Adrenal gland (tissue), 9 donors: ENCODE results near the gene LOC101059915.

Experiments
- DNase-seq, 7 donors: peaks; one replicate each; pipeline ENCODE4 v3.0.0-alpha.2; 2019 to 2020
- H3K27ac ChIP-seq, 5 donors: fragments of 200-600 bp; sonication (generic) in 4 of 5; 1 replicate in 3 of 5; 2 replicates in 2 of 5; pipeline versions ENCODE4 v1.5.1 to v1.8.0; 2016 to 2020; ENCODE audit warnings: mild to moderate bottlenecking in 1 of 5
- H3K27me3 ChIP-seq: fragments of 200-600 bp; 2 replicates; pipeline ENCODE4 v1.8.0; 2021
- H3K36me3 ChIP-seq, 2 donors: fragments of 200-600 bp; replicated peaks in 1 of 2; 1 replicate in 1 of 2; 2 replicates in 1 of 2; pipeline versions ENCODE4 v1.5.1 to v1.8.0; 2018 to 2022
- H3K4me1 ChIP-seq, 2 donors: fragments of 200-600 bp; replicated peaks in 1 of 2; 1 replicate in 1 of 2; 2 replicates in 1 of 2; pipeline versions ENCODE4 v1.5.1 to v1.8.0; 2018 to 2021
- H3K4me3 ChIP-seq, 4 donors: fragments of 200-600 bp; sonication (generic) in 3 of 4; one replicate each; pipeline ENCODE4 v1.5.1; 2016 to 2018
- H3K9me3 ChIP-seq, 3 donors: fragments of 200-600 bp; sonication (generic) in 1 of 3; replicated peaks in 1 of 3; 1 replicate in 2 of 3; 2 replicates in 1 of 3; pipeline versions ENCODE4 v1.5.1 to v1.8.0; 2016 to 2021
- CTCF ChIP-seq, 6 experiments: fragments of 450-650 bp in 4 of 6; fragments of 200-600 bp in 2 of 6; sonication (generic) in 1 of 6; IDR thresholded peaks; 1 replicate in 5 of 6; 2 replicates in 1 of 6; pipeline versions ENCODE4 v1.5.1 to v1.8.0; 2016 to 2021; ENCODE audit warnings: antibody characterized with exemption in 6 of 6, mild to moderate bottlenecking in 2 of 6, moderate library complexity in 1 of 6
- POLR2A ChIP-seq, 2 donors: fragments of 450-650 bp; IDR thresholded peaks; one replicate each; pipeline ENCODE4 v1.6.1; 2017; ENCODE audit warnings: antibody characterized with exemption in 2 of 2, mild to moderate bottlenecking in 2 of 2, moderate library complexity in 1 of 2
- WGBS, 4 donors: extraction: QIAGEN DNeasy Blood & Tissue Kit in 2 of 4; methylation state at CpG; one replicate each; pipeline versions ENCODE4 v1.1.5 to v1.1.7; 2013 to 2017; 5-methylcytosine and 5-hydroxymethylcytosine counted together
- intact Hi-C, 2 donors: fragments of 100-400 bp; cut with DNase I; formaldehyde crosslinking; loops; one replicate each; pipeline versions ENCODE4 v1.14.1 to v1.15.0; 2022 to 2023
- donor health status: healthy with polysubstance abuse.
- donor health status: Bipolar disorder and iron deficiency.
- donor health status: DM: yes; HTN: yes; CAD: no.
- donor health status: DM: no; HTN: no; CAD: no.
- donor health status: DM: no; HTN: no; CAD: no.

Gene LOC101059915

GRCh38 chrX:71667328-71668247 lies at the start of gene LOC101059915:
Gene LOC101059915, plus strand, starts transcription at chrX:71667546.
- WGBS, 4 donors: 92 to 94% (median 93%) methylated on average over 25 to 50 of the region's 50 CpGs

GRCh38 chrX:71617742-71618141 lies 49.6 kb upstream of the LOC101059915 start:
- intact Hi-C loops: no loop called here

More at GRCh38 chrX:71667328-71668247, at the start of gene LOC101059915:
- Histone ChIP-seq H3K4me3 (no peak within 1 kb of the TSS), H3K36me3 (no peaks in the 10 kb centered on the region), H3K27ac (no peak within 1 kb of the TSS), H3K9me3 (no peaks in the 10 kb centered on the region), H3K4me1 (no peaks in the 10 kb centered on the region), H3K27me3 (no peaks in the 10 kb centered on the region)
- intact Hi-C loops: no loop called here
- no peak for DNase-seq
- TF ChIP-seq CTCF (IDR thresholded peaks at IDR 0.05) (no peak), POLR2A (IDR thresholded peaks at IDR 0.05) (no peak)

DNA sequence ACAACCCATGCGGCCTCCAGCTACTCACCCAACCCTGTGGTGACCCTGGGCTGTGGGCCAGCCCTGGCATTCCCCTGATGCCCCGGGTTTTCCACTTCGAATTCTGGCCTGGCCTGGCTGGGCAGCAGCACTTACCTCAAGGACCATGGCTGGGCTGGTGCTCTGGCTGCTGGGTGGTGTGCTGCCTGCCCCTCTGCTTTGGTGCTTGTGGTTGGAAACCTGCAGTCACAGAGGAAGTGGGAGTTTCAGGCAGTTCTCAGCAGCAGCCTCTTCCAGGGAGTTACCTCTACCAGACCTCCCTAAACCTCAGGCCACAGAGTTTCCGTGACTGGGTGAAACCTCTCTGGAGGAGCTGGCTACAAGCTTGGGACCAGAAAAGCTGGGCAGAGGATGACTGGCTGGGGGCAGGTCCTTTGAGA lies 49.0 kb upstream of the LOC101059915 start, which contains the start of gene CXCR3:
CXCR3 (minus strand) TSS at position 209 of the 419 bp plus-strand sequence; CDS start at position 147, 62 bp downstream.
- Histone ChIP-seq H3K27me3 (peaks cover 5% of the 10 kb centered on the region), H3K4me3 (no peak within 1 kb of the TSS), H3K36me3 (peaks cover 0 to 11% of the 10 kb centered on the region in 2 donors), H3K4me1 (peaks cover 0 to 4% of the 10 kb centered on the region in 2 donors), H3K27ac (peak within 1 kb of the TSS in 1 of 5 donors; percentile 34), H3K9me3 (no peaks in the 10 kb centered on the region)
- peak; percentile 66 to 81 (median 75) for DNase-seq
- 43 to 61% (median 50%) methylated on average over 2 to 4 of the region's 4 CpGs for WGBS, 4 donors
- TF ChIP-seq CTCF (IDR thresholded peaks at IDR 0.05) (no peak), POLR2A (IDR thresholded peaks at IDR 0.05) (no peak)
- intact Hi-C loops: no loop called here

More at GRCh38 chrX:71617742-71618141, 49.6 kb upstream of the LOC101059915 start:
- TF ChIP-seq POLR2A (IDR thresholded peaks at IDR 0.05) (no peak), CTCF (IDR thresholded peaks at IDR 0.05) (no peak)
- no peaks in the 10 kb centered on the region for H3K9me3 ChIP-seq
- H3K4me3 ChIP-seq: no peak overlapping the region
- peak overlapping the region in 1 of 5 donors; percentile 34 for H3K27ac ChIP-seq
- H3K36me3 ChIP-seq: peaks cover 0 to 17% of the 10 kb centered on the region in 2 donors
- H3K4me1 ChIP-seq: peaks cover 0 to under 1% of the 10 kb centered on the region in 2 donors
- H3K27me3 ChIP-seq: peaks cover 5% of the 10 kb centered on the region
- no peak for DNase-seq
- WGBS, 4 donors: 60 to 75% (median 69%) methylated on average over 4 to 8 of the region's 8 CpGs

DNA sequence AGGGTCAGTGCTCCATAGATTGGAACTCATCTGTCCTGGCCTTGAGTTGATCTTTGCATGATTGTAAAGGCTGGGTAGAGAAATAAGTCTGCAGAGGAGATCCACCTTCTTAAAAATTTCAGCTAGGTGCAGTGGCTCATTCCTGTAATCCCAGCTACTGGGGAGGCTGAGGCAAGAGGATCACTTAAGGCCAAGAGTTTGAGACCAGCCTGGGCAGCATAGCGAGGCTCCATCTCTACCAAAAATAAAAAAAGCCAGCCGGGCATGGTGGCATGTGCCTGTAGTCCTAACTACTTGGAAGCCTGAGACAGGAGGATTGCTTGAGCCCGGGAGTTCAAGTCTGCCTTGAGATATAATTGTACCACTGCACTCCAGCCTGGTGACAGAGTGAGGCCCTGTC lies 48.6 kb upstream of the LOC101059915 start:
- H3K27me3 ChIP-seq: peaks cover 5% of the 10 kb centered on the region
- H3K4me1 ChIP-seq: peaks cover 0 to 4% of the 10 kb centered on the region in 2 donors
- intact Hi-C loops: no loop called here
- 83 to 91% (median 88%) methylated on average over 3 of the region's 3 CpGs for WGBS, 4 donors
- no peak for TF ChIP-seq POLR2A (IDR thresholded peaks at IDR 0.05)
- TF ChIP-seq CTCF (IDR thresholded peaks at IDR 0.05): no peak
- peaks cover 0 to 6% of the 10 kb centered on the region in 2 donors for H3K36me3 ChIP-seq
- H3K27ac ChIP-seq: no peak overlapping the region
- no peak overlapping the region for H3K4me3 ChIP-seq
- DNase-seq: no peak
- no peaks in the 10 kb centered on the region for H3K9me3 ChIP-seq
